Epithelial cell of esophagus (primary cell): ENCODE data around the gene FAM20C.

Experiments
- DNase-seq: peaks from one replicate; pipeline ENCODE4 v3.0.0; 2010; ENCODE audit warnings: low read depth
- H3K4me3 ChIP-seq: 2 replicates; pipeline ENCODE4 v1.5.1; 2011; ENCODE audit warnings: mild to moderate bottlenecking, low read length, control low read depth
- CTCF ChIP-seq: IDR thresholded peaks from 2 replicates; pipeline ENCODE4 v1.5.1; 2011; ENCODE audit warnings: low read depth, mild to moderate bottlenecking, low read length, control low read depth, inconsistent platforms; ENCODE audit not compliant: insufficient read depth; ENCODE audit errors: missing control alignments

The FAM20C gene

GRCh38 chr7:226281-226895 lies 34.0 kb downstream of the FAM20C start:
- H3K4me3 ChIP-seq, result no peak overlapping the region
- DNase-seq, result peak; percentile 67
- no peak for TF ChIP-seq CTCF

GRCh38 chr7:227926-228325 lies 35.6 kb downstream of the FAM20C start:
- H3K4me3 ChIP-seq, result no peak overlapping the region
- TF ChIP-seq CTCF, result no peak
- DNase-seq, result no peak

GRCh38 chr7:228610-229009 lies 36.2 kb downstream of the FAM20C start:
- no peak overlapping the region for H3K4me3 ChIP-seq
- TF ChIP-seq CTCF, result no peak
- DNase-seq, result no peak

GRCh38 chr7:229184-229964 lies 37.0 kb downstream of the FAM20C start:
- no peak for TF ChIP-seq CTCF
- H3K4me3 ChIP-seq, result no peak overlapping the region
- no peak for DNase-seq

- no peak for TF ChIP-seq CTCF
- H3K4me3 ChIP-seq, result no peak overlapping the region
- DNase-seq, result no peak
Observed at GRCh38 chr7:230274-230673, 37.9 kb downstream of the FAM20C start.

- peak; percentile 9 for TF ChIP-seq CTCF
- no peak overlapping the region for H3K4me3 ChIP-seq
- no peak for DNase-seq
Observed at GRCh38 chr7:231030-231857, 38.9 kb downstream of the FAM20C start.
